ENCODE measurements around the gene CMTM2. TPM values are rescaled to one million over a fixed set of nuclear protein-coding genes. Genes with fewer than 3 reads are reported as not detected.

Gene CMTM2
- total RNA-seq, 1 donor from 2014 or later = 0.34 TPM

DNA sequence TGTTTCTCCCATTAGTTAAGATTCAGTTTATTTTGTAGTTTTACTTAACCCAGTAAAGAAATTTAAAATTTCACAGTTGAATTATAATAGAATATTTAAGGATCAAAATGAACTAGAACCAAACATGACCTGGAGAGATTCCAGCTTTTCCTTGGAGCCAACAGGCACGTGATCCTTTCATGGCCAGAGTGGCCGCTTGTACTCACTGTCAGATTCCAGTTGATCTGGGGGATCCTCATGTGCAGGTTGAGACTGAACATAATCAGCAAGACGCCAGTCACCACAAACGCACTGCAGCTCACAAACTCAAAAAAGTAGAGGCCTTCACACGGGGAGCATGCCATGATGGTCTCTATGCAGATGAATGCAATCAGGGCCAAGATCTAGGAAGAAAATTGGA is 56.9 kb downstream of the CMTM2 start:
- no peak for DNase-seq

DNA sequence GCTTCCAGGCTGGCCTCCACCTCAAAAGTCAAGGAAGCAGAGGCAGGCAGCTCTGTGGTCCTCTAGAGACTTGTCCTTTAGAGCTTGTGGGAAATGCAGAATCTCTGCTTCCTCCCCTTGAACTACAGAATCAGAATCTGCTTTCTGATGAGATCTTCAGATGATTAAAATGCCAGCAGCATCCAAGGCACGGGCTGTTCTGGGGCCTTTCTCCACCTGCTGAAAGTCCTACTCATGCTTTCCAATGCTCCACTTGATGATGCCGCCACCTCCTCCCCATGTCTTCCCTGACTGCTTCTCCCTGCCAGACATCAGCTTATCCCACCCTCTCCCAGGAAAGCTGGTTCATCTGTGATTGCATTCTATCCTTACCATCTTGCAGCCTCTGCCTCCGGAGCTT is 58.5 kb downstream of the CMTM2 start:
- DNase-seq = no peak

Other genes with a start within 250 kb of the CMTM2 start
- 713 and 795 TPM in 2 replicates for gene CDH5, start 212.8 kb upstream of the CMTM2 start, total RNA-seq
- 0.09 and 0.34 TPM in 2 replicates for gene BEAN1, start 152.2 kb upstream of the CMTM2 start, total RNA-seq
- 41.0 and 46.5 TPM in 2 replicates for gene TK2, start 29.3 kb upstream of the CMTM2 start, total RNA-seq
- gene CKLF, start 26.9 kb upstream of the CMTM2 start, total RNA-seq = 75.6 and 102 TPM in 2 replicates
- gene CMTM1, start 13.0 kb upstream of the CMTM2 start, total RNA-seq = 2.7 and 3.6 TPM in 2 replicates
- gene CMTM3, start 25.2 kb downstream of the CMTM2 start, total RNA-seq = 23.3 and 31.6 TPM in 2 replicates
- 8.8 and 11.6 TPM in 2 replicates for gene CMTM4, start 117.3 kb downstream of the CMTM2 start, total RNA-seq
- 112 and 219 TPM in 2 replicates for gene DYNC1LI2, start 172.1 kb downstream of the CMTM2 start, total RNA-seq
- 0.17 TPM in 1 of 2 replicates, not detected in the other for gene TERB1, start 222.1 kb downstream of the CMTM2 start, total RNA-seq